ENCODE data around the gene RNF181. TPM values are rescaled to one million over a fixed set of nuclear protein-coding genes. Genes with fewer than 3 reads are reported as not detected.

RNF181 gene
- total and polyA plus RNA-seq, 2 of the 13 experiments (the other 11 are each of a cell fraction or from before 2014, with no cell fraction given), result 224 to 578 TPM

- TF ChIP-seq HMGXB3 (CRISPR knock-in tag; IDR thresholded peaks at IDR 0.05; ENCODE audit: borderline replicate concordance) (peak; percentile 82; the same call in 1 of the 2 replicates), ASH2L (IDR thresholded peaks at IDR 0.05; ENCODE audit: insufficient read length, low read depth, low read length) (peak; percentile 94), ZNF296 (CRISPR knock-in tag; conservative IDR thresholded peaks at IDR 0.05) (peak; percentile 24; the same call in 1 of the 2 replicates), JARID2 (CRISPR knock-in tag; IDR thresholded peaks at IDR 0.05; ENCODE audit: insufficient replicate concordance) (peak; percentile 8), THRA (CRISPR knock-in tag; IDR thresholded peaks at IDR 0.05; ENCODE audit: borderline replicate concordance) (peak; percentile 98), CBX5 (CRISPR knock-in tag; IDR thresholded peaks at IDR 0.05; ENCODE audit: borderline replicate concordance) (no peak; the same call in 1 of the 2 replicates), MXD4 (CRISPR knock-in tag; IDR thresholded peaks at IDR 0.05) (peak; percentile 78; the same call in 1 of the 2 replicates), ZFYVE20 (CRISPR knock-in tag; IDR thresholded peaks at IDR 0.05; ENCODE audit: borderline replicate concordance, low read depth) (no peak), ZBTB10 (CRISPR knock-in tag; IDR thresholded peaks at IDR 0.05; ENCODE audit: borderline replicate concordance) (no peak), THAP7 (CRISPR knock-in tag; IDR thresholded peaks at IDR 0.05) (no peak), ZSCAN20 (CRISPR knock-in tag; IDR thresholded peaks at IDR 0.05; ENCODE audit: borderline replicate concordance) (no peak; the same call in 1 of the 2 replicates)
- TF ChIP-seq, protein P1, sequence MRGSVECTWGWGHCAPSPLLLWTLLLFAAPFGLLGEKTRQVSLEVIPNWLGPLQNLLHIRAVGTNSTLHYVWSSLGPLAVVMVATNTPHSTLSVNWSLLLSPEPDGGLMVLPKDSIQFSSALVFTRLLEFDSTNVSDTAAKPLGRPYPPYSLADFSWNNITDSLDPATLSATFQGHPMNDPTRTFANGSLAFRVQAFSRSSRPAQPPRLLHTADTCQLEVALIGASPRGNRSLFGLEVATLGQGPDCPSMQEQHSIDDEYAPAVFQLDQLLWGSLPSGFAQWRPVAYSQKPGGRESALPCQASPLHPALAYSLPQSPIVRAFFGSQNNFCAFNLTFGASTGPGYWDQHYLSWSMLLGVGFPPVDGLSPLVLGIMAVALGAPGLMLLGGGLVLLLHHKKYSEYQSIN (CRISPR knock-in tag; IDR thresholded peaks at IDR 0.05; ENCODE audit: borderline replicate concordance), result no peak; the same call in 1 of the 2 replicates
Measured at GRCh38 chr2:85584857-85585780, 10.4 kb upstream of the RNF181 start (continued).
